GM08714 (cell line): ENCODE data around the gene STARD8.
"Not testable (repeated sequence)": the region's sequence is repeated elsewhere in the genome, so short reads cannot be mapped to it uniquely, and the experiment has no call there.

Experiments
- H3K4me3 ChIP-seq: fragments of 200-500 bp; sonication (Bioruptor generic); 2 replicates; pipeline ENCODE4 v1.5.1; 2014; ENCODE audit warnings: mild to moderate bottlenecking, low read length, inconsistent platforms
- ZNF274 ChIP-seq: IDR thresholded peaks from 2 replicates; pipeline ENCODE4 v1.6.1; 2012; ENCODE audit warnings: mild to moderate bottlenecking, low read depth, low read length

Gene STARD8

DNA sequence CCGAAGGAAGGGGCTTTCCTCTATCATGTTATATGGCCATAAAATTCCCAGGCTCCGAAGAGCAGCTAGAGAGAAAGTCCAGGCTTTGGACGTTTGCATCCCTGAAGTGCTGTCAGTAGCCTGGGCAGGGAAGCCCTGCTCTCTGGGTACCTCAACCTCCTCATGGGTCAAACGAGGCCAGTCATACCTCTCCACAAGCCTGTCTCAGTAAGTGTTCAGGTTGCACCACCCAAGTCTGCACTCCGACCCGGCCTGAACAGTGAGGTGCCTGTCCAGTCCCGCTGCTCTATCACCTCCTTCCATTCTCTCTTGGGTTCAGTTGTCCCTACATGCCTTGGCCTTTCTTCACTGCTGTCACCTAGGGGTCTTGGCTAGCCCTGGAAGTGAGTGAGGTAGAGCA is 78.9 kb downstream of the STARD8 start:
- no peak overlapping the region for H3K4me3 ChIP-seq
- TF ChIP-seq ZNF274: no peak

DNA sequence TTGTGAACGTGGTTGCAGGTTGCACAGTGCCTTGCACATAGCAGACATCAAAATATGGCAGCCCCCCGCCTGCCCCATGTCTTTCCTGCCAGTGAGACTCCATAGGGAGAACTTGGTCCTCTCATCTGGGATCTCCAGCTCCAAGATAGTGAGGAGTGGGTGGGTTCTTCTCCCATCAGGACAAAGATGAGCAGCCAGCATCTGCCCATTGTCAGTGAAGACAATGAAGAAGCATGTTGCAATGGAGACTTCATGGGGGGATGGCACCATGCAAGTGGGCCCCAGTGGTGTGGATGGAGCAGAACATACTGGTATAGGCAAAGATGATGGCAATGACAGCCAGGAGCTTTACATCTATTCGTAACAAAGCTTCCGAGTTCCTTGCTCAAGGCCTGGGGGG is 80.2 kb downstream of the STARD8 start:
- TF ChIP-seq ZNF274: no peak
- H3K4me3 ChIP-seq: no peak overlapping the region

DNA sequence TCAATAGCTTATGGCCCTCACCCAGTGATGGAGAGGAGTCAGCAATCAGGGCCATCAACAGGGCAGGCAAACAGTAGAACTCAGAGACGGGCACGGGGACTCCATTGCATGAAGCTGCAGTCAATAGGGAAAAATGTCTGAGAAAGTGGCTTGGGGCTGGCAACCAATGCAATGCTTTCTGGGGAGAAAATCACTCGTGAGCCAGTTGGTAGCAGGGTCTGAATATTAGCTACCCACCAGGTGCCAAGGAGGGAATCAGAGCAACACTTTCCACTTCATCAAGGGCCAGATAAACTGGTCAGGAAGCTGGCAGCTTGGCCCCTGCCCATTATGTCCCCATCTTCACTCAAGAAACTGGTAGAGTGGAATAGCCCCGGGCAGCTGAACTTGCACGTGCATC is 80.7 kb downstream of the STARD8 start:
- H3K4me3 ChIP-seq: no peak overlapping the region
- TF ChIP-seq ZNF274: no peak

DNA sequence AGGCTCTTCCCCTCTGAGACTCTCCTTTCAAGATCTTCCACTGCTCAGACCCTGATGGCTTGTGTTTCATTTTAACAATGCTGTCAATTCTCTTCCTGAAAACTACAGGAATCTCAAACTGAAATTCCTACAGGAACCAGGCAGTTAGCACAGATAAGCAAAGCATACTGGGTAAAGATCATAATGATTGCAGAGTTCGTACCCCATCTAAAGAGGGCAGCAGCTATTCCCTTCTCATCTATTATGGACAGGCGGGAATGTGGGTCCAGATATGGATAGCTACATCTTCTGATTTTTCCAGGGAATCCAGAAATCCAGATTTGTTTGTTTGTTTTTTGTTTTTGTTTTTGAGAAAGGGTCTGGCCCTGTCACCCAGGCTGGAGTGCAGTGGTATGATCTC is 83.8 kb downstream of the STARD8 start:
- H3K4me3 ChIP-seq: no peak overlapping the region
- TF ChIP-seq ZNF274: no peak

DNA sequence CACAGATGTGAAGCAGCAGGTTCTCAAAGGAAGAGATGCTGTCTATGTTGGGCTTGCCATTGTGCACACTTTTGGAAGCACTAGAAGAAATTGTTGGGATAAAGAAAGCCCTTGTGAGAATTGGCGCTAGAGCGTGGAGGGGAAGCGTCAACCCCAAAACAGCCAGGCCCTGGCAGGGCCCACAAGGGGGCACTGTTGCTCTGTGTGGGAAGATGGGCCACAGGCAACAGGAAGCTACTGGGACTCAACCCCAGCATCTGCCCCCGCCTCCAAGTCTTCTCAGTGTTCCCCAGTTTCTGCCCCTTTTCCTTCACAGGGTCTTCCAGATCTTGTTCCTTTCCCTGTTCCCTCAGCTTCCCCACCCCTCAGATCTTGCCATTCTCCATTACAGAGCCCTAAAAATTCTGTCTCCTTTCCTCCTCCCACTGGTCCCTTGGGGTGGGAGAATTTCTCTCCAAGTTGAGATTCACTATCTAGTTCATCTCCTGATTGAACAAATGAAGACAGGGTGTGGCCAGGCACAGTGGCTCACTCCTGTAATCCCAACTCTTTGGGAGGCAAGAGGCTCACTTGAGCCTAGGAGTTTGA is 85.5 kb downstream of the STARD8 start:
- no peak for TF ChIP-seq ZNF274
- H3K4me3 ChIP-seq: no peak overlapping the region

DNA sequence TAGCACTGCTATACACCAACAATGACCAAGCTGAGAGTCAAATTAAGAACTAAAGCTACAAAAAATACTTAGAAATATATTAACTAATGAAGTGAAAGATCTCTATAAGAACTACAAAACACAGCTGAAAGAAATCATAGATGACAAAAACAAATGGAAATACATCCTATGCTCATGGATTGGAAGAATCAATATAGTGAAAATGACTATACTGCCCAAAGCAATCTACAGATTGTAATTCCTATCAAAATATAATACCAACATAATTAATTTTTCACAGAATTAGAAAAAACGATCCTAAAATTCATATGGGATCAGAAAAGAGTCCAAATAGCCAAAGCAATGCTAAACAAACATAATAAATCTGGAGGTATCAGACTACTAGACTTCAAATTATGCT is 87.8 kb downstream of the STARD8 start:
- TF ChIP-seq ZNF274: no peak
- no peak overlapping the region for H3K4me3 ChIP-seq

DNA sequence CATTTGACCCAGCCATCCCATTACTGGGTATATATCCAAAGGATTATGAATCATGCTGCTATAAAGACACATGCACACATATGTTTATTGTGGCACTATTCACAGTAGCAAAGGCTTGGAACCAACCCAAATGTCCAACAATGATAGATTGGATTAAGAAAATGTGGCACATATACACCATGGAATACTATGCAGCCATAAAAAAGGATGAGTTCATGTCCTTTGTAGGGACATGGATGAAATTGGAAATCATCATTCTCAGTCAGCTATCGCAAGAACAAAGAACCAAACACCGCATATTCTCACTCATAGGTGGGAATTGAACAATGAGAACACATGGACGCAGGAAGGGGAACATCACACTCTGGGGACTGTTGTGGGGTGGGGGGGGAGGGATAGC is 94.4 kb downstream of the STARD8 start:
- not testable (repeated sequence) for H3K4me3 ChIP-seq

DNA sequence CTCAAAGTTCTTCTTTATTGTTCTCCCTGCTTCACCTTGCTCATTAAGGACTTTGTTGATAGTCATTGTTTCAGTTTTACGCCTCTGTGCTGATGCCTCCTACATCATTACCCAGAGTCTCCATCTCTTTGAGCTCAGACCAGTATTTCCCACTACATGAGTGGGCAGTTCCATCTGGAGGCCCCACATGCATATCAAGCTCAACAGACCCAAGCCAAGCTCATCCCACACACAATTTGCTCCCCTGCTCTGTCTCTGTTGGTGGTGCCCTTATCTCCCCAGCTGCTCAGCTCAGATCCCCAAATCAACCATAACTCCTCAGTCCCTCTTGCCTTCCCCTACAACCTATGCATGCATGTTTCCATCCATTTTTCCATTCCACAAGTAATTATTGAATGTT is 96.3 kb downstream of the STARD8 start:
- no peak for TF ChIP-seq ZNF274
- H3K4me3 ChIP-seq: no peak overlapping the region

DNA sequence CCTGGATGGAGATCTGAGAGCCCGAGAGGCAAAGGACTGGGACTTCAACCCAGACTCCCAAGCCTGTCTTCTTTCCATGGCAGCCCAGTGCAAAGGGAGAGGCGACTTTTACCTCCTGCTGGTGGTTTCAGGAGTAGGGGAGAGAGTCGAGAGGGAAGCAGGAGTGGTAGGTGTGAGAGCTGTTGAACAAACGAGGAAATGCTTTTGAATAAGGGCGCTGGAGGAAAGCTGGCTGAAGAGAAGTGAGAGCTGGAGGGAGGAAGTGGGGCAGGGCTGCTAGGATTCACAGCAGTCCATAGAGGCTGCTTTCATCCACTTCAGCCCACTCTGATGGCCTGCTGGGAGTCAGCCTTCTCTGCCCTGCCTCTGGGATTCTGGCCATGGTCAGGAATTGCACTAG is 99.5 kb downstream of the STARD8 start:
- no peak for TF ChIP-seq ZNF274
- no peak overlapping the region for H3K4me3 ChIP-seq

DNA sequence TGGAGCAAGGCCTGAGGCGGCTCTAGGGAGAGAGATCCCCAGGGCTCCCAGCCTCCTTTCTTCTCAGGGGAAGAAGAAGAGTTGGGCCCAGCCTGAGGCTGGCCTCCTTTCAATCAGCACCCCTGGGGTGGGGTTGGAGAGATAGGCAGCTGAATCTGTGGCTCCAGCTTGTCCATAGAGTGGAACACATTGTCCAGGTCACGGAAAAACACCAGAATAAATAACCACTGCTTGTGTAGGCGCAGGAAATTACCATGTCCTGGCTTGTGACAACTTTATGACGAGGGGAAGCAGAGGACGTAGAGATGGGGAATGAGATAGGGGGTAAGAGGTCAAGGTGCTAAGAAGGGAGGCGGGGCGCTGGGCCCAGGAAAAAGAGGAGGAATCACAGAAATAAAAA is 100.6 kb downstream of the STARD8 start:
- no peak for TF ChIP-seq ZNF274
- no peak overlapping the region for H3K4me3 ChIP-seq

DNA sequence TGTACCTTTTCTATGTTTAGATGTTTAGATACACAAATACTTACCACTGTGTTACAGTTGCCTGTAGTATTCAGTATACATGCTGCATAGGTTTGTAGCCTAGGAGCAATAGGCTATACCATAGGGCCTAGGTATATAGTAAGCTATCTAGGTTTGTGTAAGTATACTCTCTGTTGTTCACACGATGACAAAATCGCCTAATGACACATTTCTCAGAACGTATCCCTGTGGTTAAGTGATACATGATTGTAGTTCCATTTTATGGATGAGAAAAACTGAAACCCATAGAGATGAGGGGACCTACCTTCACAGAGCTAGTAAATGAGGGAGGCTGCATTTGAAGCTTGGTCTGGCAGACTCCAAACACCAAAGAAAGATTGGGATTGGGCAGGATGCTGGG is 102.0 kb downstream of the STARD8 start:
- no peak overlapping the region for H3K4me3 ChIP-seq
- no peak for TF ChIP-seq ZNF274

DNA sequence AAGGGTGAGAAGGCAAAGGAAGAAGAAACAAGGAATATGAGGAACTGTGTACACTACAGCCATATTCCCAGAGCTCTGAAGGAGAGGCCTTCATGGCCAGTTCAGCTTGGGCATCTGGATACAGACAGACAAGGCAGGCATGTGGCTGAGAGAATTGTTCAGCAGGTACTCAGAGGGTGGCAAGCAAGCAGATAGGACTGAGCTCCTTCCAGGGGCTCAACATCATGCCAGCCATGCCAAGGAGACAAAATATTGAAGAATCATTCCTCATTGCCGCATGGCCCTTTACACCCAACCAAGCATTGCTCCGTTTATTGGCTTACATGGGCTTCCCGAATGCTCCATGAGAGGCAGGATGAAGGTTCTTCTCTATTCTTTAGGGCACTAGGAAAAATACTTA is 102.8 kb downstream of the STARD8 start:
- TF ChIP-seq ZNF274: no peak
- H3K4me3 ChIP-seq: no peak overlapping the region

DNA sequence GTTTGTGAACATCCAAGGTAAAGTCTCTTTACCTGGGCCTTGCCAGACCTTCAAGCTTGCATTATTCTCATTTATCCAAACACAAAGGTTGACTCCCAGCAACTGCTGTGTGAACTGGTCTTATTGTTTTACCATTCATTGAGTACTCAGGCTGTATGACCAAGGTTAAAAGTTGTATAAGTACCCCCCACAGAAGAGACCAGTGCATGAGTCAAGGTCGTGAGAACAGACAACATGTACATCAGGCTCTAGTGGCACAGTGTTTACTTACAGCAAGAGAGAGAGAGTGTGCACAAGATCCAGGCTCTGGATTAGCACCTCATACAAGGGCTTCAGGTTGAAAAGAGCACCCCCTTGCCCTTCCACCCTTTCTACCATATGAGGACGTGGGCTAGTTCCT is 103.9 kb downstream of the STARD8 start:
- TF ChIP-seq ZNF274: no peak

DNA sequence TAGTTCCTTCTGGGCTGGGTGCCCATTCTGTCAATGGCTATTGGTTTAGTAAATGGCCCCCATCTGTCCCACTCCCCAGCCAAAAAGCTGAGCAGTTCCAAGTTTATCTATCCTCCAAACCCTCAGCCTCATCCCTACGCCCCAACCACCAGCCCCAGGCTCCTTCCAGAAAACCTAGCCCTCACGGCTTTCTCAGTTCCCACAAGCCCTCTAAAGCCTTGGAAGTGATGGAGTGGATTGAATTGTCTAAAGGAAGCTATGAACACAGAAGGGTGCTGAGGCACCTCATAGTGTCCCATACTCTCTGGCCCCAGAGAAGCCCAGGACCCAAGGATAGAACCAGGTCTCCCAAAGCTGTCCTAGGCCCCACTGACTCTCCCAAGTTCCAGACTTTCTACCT is 105.8 kb downstream of the STARD8 start:
- H3K4me3 ChIP-seq: no peak overlapping the region
- TF ChIP-seq ZNF274: no peak

More for the DNA sequence above, 103.9 kb downstream of the STARD8 start:
- H3K4me3 ChIP-seq: no peak overlapping the region

DNA sequence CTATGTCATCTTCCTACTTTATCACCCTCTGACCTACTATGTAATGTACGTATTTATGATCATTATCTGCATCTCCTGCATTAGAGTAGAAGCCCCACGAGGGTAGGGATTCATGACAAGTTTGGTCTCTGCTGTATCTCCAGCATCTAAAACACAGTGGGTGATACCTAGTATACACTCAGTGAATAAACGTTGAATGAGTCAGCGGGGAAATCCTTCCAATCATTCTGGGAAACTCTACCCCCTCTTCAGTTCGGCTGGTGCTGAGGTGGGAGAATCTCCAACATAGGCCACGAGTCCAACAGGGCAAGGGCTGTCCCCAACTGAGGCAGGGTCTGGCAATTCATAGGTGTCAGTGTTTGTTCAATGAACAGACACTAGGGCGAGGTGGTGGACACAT is 106.9 kb downstream of the STARD8 start:
- no peak overlapping the region for H3K4me3 ChIP-seq
- TF ChIP-seq ZNF274: no peak

DNA sequence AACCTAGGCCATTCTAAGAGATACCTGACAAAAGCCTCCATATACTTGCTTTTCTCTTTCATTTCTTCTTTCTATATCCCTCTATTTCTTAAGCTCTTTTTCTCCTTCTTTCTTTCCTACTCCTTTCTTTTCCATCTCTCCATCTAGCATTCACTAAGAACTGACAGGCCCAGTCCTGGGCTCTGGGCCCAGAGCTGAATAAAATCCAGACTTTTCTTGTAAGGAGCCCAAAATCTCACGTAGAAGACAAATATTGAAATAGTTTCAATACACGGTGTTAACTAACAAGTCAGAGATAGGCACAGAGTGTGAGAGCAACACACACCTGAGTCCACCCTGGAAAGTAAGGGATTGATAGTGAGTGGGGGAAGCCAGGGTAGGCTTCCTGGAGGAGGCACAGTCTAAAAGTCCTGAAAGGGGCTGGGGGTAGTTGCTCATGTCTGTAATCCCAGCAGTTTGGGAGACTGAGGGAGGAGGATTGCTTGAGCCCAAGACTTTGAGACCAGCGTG is 108.2 kb downstream of the STARD8 start:
- TF ChIP-seq ZNF274: no peak
- no peak overlapping the region for H3K4me3 ChIP-seq
